OCI-LY1 (cell line): ENCODE data around the gene TTC12.

Experiments
- H2AFZ ChIP-seq: fragments of 200-600 bp; sonication (generic), shearing (Covaris generic); 2 replicates; pipeline ENCODE4 v1.6.0; 2014; ENCODE audit warnings: antibody characterized with exemption, mild to moderate bottlenecking, low read length
- H3F3A ChIP-seq: fragments of 200-600 bp; sonication (generic), shearing (Covaris generic); 2 replicates; pipeline ENCODE4 v1.6.0; 2014; ENCODE audit warnings: mild to moderate bottlenecking, antibody characterized with exemption, low read length, moderate library complexity; ENCODE audit not compliant: insufficient read depth
- H3K27ac ChIP-seq: fragments of 200-600 bp; sonication (generic); 2 replicates; pipeline ENCODE4 v1.5.1; 2014; ENCODE audit warnings: low read length, mixed run types, mild to moderate bottlenecking, low read depth; ENCODE audit not compliant: poor library complexity, severe bottlenecking
- H3K27me3 ChIP-seq: fragments of 200-600 bp; sonication (generic); 2 replicates; pipeline ENCODE4 v1.6.0; 2014; ENCODE audit warnings: antibody characterized with exemption, mild to moderate bottlenecking, low read length, moderate library complexity; ENCODE audit not compliant: insufficient read depth
- H3K36me3 ChIP-seq: fragments of 200-600 bp; sonication (generic); 2 replicates; pipeline ENCODE4 v1.6.1; 2014; ENCODE audit warnings: mild to moderate bottlenecking, antibody characterized with exemption, low read length, moderate library complexity, mixed read lengths; ENCODE audit not compliant: insufficient read depth
- H3K4me1 ChIP-seq: fragments of 200-600 bp; sonication (generic); 2 replicates; pipeline ENCODE4 v1.5.1; 2014; ENCODE audit warnings: mild to moderate bottlenecking, low read length, moderate library complexity; ENCODE audit not compliant: insufficient read depth, severe bottlenecking
- H3K4me2 ChIP-seq: fragments of 200-600 bp; sonication (generic), shearing (Covaris generic); 2 replicates; pipeline ENCODE4 v1.6.1; 2014; ENCODE audit warnings: low read length
- H3K4me3 ChIP-seq: fragments of 200-600 bp; sonication (generic); 2 replicates; pipeline ENCODE4 v1.5.1; 2014; ENCODE audit warnings: low read length, low read depth, mild to moderate bottlenecking, mixed read lengths; ENCODE audit not compliant: poor library complexity, severe bottlenecking
- H3K79me2 ChIP-seq: fragments of 200-600 bp; shearing (Covaris generic); 2 replicates; pipeline ENCODE4 v1.6.1; 2016; ENCODE audit warnings: mixed run types, low read length, mixed read lengths; ENCODE audit not compliant: insufficient read depth
- H3K9ac ChIP-seq: fragments of 200-600 bp; sonication (generic), shearing (Covaris generic); 2 replicates; pipeline ENCODE4 v1.6.1; 2014; ENCODE audit warnings: mild to moderate bottlenecking, low read length, mixed read lengths
- H3K9me2 ChIP-seq: fragments of 200-600 bp; sonication (generic), shearing (Covaris generic); 2 replicates; pipeline ENCODE4 v1.6.1; 2014; ENCODE audit warnings: low read depth, mild to moderate bottlenecking, low read length, mixed read lengths
- H3K9me3 ChIP-seq: fragments of 200-600 bp; shearing (Covaris generic); 2 replicates; pipeline ENCODE4 v1.6.1; 2014; ENCODE audit warnings: low read length, mixed read lengths
- H4K20me1 ChIP-seq: fragments of 200-600 bp; sonication (generic), shearing (Covaris generic); 2 replicates; pipeline ENCODE4 v1.6.0; 2016; ENCODE audit warnings: mild to moderate bottlenecking, low read length; ENCODE audit not compliant: insufficient read depth
- CTCF ChIP-seq: fragments of 200-600 bp; sonication (generic), shearing (Covaris generic); IDR thresholded peaks from 2 replicates; pipeline ENCODE4 v1.5.1; 2017; ENCODE audit warnings: mild to moderate bottlenecking, antibody characterized with exemption, low read length, moderate library complexity, mixed read lengths
- EZH2 ChIP-seq: fragments of 200-600 bp; sonication (generic), shearing (Covaris generic); IDR thresholded peaks from 2 replicates; pipeline ENCODE4 v1.8.0; 2017; ENCODE audit warnings: borderline replicate concordance, mixed run types, mild to moderate bottlenecking, antibody characterized with exemption, low read length, moderate library complexity, mixed read lengths

TTC12 gene

DNA sequence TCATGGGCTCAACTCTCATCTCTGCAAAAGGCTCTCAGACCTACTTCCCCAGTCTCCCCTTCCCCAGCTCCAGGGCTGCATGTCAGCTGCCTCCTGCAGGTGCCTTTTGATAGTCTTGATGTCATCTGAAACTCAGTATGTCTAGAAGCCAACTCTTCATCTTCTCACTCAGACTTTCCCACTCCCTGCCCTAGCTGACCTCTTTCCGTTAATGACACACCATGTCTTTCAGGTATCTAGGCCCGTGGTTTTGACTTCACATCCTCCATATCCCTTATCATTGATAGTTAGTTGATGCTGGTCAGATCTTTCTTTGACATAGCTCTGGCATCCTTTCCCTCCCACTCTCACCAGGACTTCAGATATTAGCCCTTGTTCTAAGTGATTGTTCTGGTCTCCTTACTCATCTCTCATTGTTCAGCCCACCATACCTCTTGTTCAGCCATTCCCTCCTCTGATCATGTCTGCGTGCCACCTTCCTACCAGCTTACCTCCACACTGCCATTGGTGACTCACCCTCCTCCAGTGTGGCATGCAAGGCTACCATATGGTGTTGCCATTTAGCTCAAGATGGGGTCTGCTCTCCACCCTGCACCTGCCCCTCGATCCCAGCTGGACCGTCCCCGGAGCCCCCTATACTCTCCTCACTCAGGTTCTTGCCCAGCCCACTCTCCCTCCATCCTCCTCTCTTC, 18.4 kb downstream of the TTC12 start:
- no peaks in the 10 kb centered on the region for H3K79me2 ChIP-seq
- no peaks in the 10 kb centered on the region for H3F3A ChIP-seq
- no peaks in the 10 kb centered on the region for H3K9me3 ChIP-seq
- H3K9me2 ChIP-seq, result no peaks in the 10 kb centered on the region
- H3K4me1 ChIP-seq, result no peaks in the 10 kb centered on the region
- H3K4me2 ChIP-seq, result no peak overlapping the region
- no peak overlapping the region for H2AFZ ChIP-seq
- no peaks in the 10 kb centered on the region; the same call in 1 of the 2 replicates for H3K36me3 ChIP-seq
- no peak overlapping the region for H3K27ac ChIP-seq
- no peak overlapping the region for H3K4me3 ChIP-seq
- no peak overlapping the region for H3K9ac ChIP-seq
- TF ChIP-seq CTCF, result no peak
- TF ChIP-seq EZH2, result no peak
- no peaks in the 10 kb centered on the region for H3K27me3 ChIP-seq
- no peaks in the 10 kb centered on the region for H4K20me1 ChIP-seq

DNA sequence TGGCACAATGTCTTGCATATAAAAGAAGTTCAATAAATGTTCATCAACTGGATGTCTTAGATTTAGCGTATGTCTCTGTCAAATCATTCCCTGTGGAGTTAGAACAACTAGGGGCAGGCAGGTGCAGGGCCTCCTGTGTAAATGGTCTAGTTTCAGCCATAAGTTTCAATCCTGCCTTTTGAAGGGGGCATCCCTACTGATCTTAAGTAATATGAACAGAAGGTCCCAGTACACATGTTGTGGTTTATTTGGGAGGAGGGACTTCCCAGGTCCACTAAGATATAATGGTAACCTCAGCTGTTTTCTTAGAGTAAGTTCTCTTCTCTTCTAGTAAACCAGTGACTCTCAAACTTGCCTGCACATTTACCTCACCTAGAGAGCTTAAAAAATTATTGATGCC, 19.8 kb downstream of the TTC12 start:
- Histone ChIP-seq H3K4me2 (no peak overlapping the region), H3K9me3 (no peaks in the 10 kb centered on the region), H3K4me1 (no peaks in the 10 kb centered on the region), H3K9me2 (no peaks in the 10 kb centered on the region), H3K79me2 (no peaks in the 10 kb centered on the region), H3K36me3 (no peaks in the 10 kb centered on the region; the same call in 1 of the 2 replicates), H3K27me3 (no peaks in the 10 kb centered on the region), H3K9ac (no peak overlapping the region), H3K27ac (no peak overlapping the region), H4K20me1 (no peaks in the 10 kb centered on the region), H3F3A (no peaks in the 10 kb centered on the region), H2AFZ (no peak overlapping the region), H3K4me3 (no peak overlapping the region)
- TF ChIP-seq EZH2 (no peak), CTCF (no peak)

DNA sequence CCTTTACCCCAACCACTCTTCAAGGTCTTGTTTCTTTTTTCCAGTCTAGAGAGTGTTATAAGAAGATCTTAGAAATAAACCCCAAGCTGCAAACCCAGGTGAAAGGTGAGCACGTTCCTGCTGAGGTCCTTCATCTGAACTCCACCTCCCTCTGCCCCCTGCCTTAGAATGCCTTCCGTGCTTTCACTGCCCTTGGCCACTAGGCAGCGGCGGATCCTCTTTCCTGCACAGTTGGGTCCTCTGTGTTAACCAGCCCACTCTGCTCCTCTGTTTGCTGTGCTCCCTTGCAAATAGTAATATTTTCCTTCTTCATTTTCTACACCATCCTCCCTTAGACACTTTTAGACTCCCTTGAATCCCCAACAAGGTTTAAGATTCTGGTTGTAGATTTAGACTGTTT, 24.3 kb downstream of the TTC12 start:
- TF ChIP-seq EZH2 (no peak), CTCF (no peak)
- Histone ChIP-seq H2AFZ (no peak overlapping the region), H3K79me2 (no peaks in the 10 kb centered on the region), H3K4me3 (no peak overlapping the region), H3K9ac (no peak overlapping the region), H3K36me3 (no peaks in the 10 kb centered on the region; the same call in 1 of the 2 replicates), H3K27me3 (no peaks in the 10 kb centered on the region), H3K4me1 (no peaks in the 10 kb centered on the region), H3K4me2 (no peak overlapping the region), H3K9me3 (no peaks in the 10 kb centered on the region), H3F3A (no peaks in the 10 kb centered on the region), H4K20me1 (no peaks in the 10 kb centered on the region), H3K27ac (no peak overlapping the region), H3K9me2 (no peaks in the 10 kb centered on the region)
